DMS114 treated with DMSO at 0.1 percent for 48 hours (cell line): ENCODE data around the gene ZBP1.

Source experiments
- DNase-seq: peaks from one replicate; lab custom pipeline; 2025; ENCODE audit not compliant: unreplicated experiment; lab: John Stamatoyannopoulos, UW

ZBP1 gene

DNA sequence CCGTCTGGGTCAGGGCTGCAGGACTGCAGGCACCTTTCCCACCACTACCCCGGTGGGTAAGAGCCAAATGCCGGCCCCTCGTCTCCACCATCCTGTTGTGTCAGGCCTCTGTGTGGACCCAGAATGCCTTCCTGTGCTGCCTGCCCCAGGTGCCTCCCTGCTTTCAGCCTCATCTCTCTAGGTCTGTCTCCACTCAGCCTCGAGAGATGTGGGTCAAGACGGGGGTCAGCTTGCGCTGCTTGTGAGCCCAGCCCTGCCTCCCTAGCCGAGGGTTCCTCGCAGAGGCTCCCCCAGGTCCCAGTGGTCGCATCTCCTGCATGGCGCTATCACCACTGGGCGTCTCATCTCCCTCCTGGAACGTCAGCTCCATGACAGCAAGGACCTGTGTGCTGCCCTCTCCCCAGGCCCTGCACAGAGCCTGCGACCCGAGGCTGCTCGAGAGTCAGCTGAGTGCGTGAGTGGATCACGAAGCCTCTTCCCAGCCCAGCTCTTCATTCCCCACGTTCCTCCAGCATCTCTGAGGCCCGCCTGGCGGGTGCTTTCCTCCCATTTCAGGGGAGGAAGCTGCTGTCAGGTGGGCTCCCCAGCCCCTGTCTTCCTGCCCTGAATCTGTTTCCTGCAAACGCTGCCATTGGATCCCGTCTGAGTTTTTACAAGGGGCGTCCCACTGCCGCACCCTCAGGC is 38.7 kb upstream of the ZBP1 start:
- no peak for DNase-seq

DNA sequence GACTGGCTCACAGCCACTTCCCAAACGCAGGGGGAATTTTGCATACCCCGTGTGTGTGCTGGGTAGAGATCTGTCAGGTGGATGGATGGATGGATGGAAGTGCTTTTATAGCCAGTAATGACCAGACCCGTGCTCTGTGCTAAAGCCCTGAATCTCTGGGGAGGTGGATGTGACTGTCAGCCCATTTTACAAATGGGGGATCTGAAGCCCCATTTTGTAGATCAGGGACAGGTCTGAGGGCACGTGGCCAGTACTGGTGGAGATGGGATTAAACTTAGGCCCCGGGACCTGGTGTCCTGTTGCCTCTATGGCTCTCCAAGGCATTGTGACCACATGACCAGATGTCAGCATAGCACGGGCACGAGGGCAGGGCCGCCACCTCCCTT is 38.2 kb upstream of the ZBP1 start:
- DNase-seq: no peak

DNA sequence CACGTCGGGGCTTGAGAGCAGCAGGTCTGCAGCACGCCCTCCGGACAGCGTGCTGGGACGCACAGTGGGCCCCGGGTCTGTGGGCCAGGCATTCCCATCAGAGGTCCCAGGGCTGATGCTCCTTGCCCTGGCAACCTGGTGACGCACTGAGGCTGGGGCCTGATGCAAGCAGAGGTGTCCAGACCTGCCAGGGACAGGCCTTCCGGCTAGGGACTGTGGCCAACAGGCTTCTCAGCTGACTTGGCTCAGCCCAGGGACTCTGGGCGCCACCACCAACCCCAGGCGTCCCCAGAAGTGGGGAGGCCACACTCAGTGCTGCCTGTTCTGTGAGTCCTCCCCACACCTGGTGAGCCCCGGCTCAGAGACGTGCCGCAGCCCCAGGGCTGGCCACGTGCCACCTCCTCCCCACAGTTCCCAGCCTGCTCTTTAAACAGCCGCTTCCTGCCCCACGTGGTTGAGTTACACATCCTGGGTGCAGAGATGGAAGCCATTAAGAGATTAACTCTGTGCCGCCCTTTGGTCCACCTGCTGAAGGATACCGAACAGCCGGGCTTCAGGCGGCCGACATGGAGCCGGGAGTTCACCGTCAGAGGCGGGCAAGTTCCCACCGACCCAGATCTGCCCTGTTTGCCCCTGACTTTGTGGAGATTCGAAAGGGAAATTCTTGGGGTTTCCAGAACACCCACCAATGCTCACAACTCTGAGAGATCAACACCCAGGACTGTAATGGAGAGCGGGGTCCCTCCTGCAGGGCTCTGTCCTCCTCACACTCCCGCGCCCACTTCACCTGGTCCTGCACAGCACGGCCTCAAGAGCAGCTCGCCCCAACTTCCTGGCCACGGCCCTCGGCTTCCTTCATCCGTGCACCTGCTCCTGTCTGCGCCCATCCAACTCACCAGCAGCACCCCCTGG is 37.6 kb upstream of the ZBP1 start:
- no peak for DNase-seq

DNA sequence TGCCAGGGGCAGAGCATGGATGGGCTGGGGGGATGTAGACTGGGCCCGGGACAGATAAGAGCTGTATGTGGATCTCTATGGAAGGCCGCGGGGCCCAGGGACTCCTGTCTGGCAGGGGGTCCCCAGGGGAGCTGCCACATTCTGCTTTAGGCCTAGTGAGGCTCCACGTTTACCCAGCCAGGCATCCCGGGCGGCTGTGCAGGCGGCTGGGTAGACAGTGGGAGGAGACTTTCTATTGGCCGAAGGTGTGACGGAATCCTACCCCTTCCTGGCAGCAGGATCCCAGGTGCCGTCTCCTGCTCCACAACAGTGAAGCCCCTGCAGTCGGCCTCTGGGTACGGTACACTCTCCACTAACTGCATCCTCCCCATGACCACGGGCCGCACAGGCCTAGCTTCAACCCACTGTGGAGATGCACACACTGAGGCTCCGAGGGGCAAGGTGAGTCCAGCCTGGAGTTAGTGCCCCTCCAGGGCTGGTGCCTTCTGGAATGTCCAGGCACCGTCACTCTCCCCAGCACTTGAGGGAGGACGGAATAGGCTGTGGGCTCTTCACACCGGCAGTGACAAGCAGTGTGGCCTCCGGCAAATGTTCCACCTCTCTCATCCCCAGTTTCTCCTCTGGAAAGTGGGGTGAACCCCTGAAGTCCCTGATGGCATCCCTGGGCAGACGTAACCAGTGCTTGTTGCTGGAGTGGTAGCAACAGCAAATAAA is 36.8 kb upstream of the ZBP1 start:
- no peak for DNase-seq

DNA sequence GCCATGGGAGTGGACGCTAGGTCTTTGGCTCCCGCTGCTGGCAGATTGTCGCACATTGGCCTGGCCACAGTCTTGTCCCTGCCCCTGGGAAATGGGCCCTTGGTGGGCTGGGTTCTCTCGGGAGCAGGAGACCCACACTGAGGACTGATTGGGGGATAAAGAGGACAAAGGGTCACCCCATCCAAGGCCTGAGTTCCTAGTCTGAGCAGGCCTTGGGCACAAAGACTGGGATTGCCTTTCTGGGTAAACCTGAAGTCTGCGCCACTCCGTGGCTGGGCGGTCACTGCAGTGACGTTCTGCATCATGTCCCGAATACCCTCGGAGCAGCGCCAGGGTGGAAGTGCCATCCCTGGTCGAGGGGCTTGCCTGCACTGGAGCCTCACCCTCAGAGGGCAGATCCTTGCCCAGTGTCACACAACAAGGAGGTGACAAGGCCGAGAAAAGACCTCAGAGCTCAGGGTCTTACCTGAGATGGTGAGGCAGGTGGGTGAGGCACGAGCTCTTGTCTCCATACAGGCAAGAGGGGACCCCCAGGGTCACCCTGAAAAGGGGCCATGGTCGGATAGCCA is 36.1 kb upstream of the ZBP1 start:
- no peak for DNase-seq

DNA sequence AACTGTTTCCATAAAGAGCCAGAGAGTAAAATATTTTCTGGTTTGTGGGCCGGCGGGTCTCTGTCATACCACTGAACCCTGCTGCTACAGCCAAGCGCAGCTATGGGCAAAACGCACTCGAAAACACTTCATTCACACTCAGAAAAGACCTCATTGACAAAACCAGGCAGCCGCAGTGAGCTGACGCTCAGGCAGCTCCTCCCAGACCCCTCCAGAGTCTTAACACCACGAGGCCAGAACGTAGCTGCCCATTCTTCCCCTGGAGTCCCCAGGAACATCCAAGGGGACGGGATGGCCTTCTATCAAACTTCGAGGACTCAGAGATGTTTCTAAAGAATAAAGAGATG is 35.6 kb upstream of the ZBP1 start:
- no peak for DNase-seq

DNA sequence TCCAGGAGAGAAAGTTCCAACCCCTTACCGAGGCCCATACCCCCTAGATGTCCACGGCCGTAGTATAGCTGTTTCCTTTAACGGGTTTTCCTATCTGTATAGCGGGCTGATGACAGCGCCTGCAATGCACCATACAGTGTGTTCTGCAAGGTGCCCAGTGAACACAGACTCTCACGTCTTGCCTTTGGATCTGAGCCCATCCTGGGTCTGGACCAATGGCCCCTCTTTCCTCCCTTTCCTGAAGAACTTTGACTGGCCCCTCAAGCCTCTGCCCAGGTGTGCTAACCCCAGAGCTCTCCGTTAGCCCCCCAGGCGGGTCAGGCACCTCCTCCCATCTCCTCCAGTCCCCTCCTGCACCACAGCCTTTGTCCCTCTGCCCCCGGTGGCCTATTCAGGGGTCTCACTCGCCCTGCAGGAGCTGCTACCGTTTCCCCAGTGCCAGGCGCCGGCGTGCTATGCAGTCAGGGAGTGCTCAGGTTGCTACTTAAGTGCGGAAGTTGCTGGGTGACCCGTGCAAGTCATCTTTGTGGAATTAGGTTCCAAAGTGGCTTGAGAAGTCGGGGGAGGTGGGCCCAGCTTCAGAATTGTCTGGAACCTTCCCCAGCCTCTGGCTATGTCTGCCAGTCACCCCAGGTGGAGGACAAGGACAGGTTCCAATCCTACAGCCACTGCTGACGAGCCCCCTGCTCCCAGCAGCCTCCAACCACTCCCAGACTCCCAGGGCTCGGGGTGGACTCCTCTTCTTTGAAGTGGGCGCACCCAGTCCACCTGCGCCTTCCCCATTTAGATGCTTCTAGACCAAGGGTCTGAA is 35.0 kb upstream of the ZBP1 start:
- no peak for DNase-seq

DNA sequence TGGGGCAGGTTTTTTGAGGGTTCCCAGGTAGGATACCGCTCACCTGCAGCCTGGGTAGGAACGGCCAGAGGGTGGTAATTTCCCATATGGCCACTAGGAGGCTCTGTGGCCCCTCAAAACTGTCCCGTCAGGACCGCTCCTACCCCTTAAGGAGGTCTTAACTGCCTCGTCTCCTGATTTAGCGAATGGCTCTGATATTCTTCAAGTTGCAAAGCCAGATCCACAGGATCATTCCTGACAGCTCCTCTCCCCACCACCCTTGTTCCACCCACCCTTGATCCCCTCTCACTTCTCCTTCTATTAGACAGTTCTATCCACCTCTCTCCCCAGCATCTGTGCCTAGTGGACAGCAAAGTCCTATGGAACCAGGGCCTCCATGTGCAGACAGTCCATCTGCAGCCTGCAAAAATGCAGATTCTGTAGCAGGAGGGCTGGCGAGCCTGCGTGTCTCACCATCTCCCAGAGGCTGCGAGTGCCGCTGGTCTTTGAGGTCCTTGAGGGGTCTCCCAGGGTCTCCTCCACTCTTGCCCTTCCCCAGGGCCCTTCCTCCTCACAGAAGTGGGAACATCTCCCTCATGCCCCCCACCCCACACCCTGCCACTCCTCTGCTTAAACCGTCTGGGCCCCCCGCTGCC is 34.3 kb upstream of the ZBP1 start:
- DNase-seq: no peak

DNA sequence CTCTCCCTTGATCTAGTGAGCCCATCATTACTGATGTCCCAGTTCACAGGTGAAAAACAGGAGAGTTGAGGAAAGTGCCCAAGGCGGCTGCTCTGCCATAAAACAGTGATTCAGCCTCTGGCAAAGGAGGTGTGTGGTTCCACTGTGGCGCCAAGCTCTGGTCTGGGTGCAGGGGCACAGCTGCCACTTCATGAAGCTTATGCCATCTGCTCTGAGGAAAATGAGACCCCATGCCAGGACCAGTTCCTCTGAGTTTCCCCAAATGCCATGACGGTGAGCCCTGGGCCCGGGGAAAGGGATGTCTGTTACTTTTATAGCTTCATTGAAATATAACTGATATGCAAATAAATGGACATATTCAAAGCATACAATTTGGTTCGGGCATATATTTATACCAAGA is 33.7 kb upstream of the ZBP1 start:
- DNase-seq: no peak

DNA sequence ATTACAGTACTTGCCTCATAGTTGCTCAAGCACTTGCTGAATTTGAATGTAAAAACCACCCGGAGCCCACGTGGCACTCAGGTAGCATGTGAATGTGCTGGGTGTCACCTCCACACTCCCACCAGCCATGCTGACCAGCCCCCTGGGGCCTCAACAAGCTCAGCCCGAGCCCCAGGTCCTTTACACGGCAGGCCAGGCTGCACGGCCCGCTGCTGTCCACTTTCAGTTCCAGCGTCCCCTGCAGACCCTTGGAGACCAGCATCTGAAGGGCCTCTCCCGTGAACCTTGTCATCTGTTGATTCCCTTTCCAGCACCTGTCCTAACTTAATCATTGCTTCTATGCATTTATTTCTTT is 33.3 kb upstream of the ZBP1 start:
- no peak for DNase-seq

DNA sequence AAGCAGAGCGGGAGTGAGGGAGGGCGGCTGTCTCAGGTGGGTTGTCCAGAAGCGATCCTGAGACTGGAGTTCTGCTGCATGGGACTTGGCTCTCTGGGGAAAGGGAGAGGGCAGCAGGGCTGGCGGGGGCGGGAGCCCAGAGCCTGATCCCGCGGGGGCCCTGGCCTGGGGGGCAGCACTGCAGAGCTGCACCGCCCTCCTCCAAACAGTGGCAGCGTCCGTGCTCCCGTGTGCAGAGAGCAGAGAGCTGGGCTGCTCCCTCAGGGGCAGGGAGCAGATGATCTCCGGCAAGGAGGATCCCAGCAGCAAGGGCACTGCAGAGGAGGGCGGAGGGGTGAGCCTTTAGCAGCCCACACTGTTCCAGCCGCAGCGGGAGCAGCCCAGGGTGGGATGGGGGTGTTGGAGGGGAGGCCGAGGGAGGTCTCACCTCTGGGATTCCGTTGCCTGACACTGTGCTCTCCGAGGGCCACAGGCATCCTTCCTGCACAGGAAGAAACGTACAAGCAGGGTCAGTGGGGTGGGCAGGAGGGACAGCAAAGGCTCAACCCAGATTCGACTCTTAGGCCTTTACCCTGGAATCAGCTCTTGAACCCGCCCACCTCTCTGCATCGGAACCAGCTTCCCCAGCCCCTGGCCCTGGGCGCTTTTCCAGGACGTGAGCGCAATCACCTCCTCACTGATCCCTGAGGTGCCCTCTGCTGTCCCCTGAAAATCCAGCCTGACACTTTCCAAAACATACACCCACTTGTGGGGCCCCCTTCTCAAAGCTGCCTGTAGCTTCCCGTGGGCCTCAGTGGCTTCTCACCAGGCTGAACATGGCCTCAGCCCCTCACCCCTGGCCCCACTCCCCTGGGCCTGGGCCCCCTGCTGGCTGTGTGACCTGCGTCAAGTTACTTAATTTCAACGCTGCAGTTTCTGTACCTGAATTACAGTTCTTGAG is 32.6 kb upstream of the ZBP1 start:
- DNase-seq: no peak

DNA sequence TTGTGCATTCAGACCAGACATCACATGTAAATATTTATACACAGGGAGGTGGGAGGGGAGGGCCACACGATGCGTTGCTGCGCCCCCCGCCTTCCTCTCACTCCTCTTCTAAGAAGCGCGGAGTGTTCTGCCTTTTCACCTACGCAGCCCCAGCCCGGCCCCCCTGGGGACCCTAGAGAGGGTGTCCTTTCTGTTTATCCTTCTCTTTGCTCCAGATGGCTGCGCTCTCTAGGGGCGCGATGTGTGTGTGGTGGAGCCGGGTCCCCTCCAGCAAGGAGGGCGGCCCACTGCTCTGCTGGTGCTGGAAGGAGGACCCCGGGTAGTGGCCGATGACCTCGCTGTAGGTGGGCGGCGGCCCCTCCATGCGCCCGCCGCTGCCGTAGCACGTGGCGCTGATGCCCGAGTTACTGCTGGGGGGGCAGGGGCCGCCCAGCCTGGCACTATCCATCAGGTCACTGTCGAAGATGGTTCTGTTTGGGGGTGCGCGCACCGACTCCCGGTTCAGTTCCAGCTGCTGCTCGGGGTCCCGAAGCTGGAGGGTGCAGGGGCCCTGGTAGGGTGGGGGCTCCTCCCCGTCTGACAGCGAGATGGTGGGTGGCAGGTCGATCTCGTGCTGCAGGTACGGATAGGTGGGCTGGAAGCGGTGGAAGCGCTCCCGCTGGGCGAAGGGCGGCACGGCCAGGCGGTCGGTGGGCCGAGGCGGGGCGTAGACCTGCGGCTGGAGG is 31.8 kb upstream of the ZBP1 start:
- DNase-seq: no peak

DNA sequence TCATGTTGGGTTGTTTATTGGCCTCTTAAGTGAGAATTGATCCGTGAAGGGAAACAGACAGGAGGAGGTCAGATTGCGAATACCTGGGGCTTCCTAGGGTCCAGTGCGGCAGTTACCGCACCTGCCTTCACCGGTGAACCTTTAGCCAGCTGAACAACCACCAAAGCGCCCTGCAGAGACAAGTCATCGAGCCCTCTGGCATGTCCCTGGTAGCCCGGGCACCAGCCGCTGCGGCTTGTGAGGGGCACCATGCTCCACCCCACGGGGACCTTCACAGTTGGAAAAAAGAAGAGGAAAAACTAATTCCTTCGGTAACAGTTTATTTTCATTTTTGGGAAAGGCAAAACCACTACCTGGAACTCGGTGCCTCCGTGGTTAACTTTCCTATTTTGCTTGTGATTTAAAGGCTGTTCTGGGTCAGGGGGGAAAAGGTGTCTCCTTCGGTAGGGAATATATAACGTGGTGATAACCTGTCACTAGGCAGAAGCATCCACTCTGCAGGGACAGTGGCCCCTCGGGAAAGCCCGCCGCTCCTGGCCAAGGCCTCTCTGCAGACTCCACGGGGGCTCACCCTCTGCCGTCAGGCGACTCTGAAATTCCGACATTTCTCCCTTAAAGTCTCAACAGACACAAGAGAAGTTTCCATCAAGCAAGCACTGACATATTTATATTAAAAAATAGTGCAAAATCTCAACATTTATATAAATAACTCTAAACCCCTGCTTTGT is 30.7 kb upstream of the ZBP1 start:
- no peak for DNase-seq

DNA sequence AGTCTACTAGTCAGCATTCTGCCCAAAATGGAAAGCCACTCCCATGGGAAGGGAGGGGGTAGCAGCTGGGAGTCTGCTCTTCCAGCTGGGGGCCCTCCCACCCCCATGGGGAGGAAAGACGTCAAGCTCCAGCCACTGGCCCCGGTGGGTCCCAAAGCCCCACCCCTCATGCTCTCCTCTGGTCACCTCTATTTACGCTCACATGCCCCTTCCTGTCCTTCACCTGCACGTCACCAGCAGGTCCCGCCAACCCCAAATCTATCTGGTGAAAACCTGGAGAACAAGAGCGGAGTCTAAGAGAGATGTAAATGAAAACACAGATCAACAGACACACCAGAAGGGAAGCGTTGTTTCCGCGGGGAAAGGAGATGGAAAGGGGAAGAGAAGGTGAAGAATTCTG is 30.0 kb upstream of the ZBP1 start:
- no peak for DNase-seq

DNA sequence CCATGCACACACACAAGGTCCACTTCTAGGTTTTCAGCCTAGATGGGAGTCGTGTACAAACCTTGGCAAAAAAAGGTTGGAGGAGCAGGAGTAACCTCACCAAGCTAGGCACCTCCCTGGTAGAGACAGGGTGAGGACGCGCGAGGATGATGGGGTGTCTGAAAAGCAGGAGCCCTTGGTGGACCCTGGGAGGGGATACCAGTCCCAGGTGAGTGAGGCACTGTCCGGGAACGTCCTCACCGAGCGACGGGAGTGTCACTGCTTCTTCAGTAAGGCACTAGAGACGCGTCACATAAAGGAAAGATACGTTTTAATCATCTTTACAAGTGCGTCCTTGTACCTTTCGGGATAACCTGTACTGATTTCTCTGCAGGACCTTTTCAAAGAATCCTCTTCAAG is 29.4 kb upstream of the ZBP1 start:
- DNase-seq: no peak

DNA sequence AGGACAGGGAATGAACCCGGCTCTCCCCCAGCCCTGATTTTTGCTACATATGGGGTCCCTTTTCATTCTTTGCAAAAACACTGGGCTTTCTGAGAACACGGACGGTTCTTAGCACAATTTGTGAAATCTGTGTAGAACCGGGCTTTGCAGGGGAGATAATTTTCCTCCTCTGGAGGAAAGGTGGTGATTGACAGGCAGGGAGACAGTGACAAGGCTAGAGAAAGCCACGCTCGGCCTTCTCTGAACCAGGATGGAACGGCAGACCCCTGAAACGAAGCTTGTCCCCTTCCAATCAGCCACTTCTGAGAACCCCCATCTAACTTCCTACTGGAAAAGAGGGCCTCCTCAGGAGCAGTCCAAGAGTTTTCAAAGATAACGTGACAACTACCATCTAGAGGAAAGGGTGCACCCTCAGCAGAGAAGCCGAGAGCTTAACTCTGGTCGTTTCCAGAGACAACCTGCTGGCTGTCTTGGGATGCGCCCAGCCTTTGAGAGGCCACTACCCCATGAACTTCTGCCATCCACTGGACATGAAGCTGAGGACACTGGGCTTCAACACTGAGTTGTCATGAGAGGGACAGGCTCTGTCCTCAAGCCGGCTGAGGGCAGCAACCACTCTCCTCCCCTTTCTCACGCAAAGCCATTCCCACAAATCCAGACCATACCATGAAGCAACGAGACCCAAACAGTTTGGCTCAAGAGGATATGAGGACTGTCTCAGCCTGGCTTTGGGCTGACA is 28.8 kb upstream of the ZBP1 start:
- no peak for DNase-seq
